Tongue (tissue), 2 donors: Measurements from ENCODE around the gene HNMT. TPM values are rescaled to one million over a fixed set of nuclear protein-coding genes. Genes with fewer than 3 reads are reported as not detected.
"Not testable (repeated sequence)": the region's sequence is repeated elsewhere in the genome, so short reads cannot be mapped to it uniquely, and the experiment has no call there.

Experiments
- DNase-seq: peaks from one replicate; pipeline ENCODE4 v3.0.0-alpha.2; 2015
- total RNA-seq: library from RNA; depleted of rRNA; stranded (reverse); fragments of >200 nt; gene quantifications from one replicate; pipeline ENCODE4 v1.2.3, GENCODE V29; 2014

Gene HNMT
- total RNA-seq, 1 donor from 2014 or later, result 17.3 TPM

DNA sequence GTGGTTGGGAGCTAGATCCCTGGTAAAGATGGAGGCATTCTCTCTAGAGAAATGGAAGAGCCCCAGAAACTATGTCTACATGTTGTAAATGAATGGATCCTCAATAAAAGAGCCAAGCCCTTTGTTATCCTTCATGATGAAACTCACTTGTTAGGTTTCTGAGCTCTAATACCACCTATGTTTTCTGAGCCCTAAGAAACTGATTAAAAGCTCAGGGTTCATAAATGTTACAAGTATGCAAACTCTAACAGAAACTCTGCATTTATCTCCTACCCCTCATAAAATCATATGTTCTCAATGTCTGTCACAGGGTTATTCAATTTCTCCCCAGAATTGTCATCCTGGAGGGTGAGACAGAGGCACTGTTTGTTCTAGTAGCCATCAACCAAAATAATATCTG is 18.0 kb upstream of the HNMT start:
- DNase-seq, result no peak

DNA sequence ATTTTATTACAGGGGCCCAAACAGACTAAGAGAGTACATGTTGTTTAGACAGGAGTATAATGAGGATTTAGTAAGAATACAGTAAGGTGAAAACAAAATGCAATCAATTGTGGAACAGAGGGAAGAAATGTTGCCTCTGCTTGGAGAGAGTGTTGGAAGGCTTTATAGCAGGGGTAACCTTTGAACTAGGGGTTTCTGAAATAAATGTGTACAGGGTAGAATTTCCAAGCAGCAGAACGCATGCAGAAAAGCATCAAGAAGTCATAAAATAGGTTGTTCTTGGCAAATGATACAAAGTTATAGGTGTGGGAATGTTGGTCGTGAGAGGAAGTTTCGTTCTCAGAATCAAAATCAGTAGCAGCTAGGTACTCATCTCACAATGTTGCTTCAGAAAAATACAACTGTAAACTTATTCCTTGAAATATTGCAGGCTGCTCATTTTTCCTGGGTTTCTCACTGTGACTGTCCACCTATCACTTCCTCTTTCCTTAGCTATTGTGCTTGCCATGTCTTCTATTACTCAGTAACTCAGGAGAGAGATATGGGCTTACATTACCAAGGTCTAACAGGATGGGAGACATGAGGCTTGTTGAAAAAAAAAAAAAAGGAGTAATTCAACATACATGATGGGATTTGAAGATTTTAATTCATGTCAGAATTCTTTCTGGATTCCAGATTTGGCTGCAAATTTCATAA is 17.1 kb upstream of the HNMT start:
- no peak for DNase-seq

DNA sequence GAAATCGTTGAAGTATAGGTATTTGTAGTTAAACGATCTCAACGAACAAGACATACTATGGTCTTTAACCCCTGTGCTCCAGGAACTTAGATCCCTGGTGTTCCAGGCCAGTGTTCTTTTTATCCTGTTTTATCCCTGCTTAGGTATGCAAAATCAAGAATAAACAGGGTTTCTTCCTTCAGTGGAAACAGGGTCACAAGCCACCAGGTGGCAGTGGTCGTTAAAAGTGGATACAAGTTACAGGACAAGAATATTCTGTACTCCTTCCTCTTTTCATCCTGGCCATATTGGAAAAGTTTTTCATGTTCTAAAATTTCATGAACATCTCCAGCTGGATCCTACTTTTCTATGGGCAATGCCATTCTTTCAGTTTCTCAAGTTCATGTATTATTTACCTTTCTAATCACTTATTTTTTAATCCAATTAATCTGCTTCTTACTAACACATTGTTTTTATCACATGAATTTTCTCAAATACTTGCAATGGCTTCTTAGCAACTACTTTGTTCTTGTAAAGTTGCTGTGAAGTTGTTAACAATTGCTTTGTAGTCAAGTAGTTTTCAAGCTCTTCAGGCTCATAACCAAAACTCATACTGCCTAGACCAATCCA is 16.4 kb upstream of the HNMT start:
- DNase-seq, result peak; percentile 74

DNA sequence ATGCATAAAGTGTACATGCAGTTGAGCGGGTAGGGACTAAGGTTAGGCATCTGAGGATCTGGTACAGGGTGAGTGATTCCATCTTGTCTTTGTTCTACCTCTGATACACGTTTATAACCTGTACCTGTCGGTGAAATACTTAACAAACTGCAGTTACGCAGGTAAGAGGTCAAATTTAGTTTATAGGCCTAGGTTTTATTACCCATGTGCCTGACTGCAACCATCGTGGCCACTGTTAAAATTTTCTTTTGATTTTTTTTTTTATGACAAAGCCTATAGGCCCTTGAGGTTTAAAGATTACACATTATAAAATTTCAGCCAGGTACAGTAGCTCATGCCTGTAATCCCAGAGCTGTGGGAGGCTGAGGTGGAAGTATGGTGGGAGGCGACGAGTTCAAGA is 15.4 kb upstream of the HNMT start:
- DNase-seq, result no peak

DNA sequence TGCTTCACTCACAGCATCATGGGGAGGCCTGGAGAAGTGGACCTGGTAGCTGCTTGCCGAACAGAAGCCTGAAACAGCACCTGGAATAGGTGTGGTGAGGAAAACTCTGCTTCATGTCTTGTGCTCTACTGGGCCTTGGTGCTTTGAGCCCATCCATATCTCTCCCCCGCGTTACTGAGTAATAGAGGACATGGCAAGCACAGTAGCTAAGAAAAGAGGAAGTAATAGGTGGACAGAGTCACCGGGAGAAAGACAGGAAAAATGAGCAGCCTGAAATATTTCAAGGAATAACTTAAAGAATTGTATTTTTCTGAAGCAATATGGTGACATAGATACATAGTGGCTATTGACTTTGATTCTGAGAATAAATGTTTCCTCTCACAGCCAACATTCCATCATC is 14.0 kb upstream of the HNMT start:
- no peak for DNase-seq

DNA sequence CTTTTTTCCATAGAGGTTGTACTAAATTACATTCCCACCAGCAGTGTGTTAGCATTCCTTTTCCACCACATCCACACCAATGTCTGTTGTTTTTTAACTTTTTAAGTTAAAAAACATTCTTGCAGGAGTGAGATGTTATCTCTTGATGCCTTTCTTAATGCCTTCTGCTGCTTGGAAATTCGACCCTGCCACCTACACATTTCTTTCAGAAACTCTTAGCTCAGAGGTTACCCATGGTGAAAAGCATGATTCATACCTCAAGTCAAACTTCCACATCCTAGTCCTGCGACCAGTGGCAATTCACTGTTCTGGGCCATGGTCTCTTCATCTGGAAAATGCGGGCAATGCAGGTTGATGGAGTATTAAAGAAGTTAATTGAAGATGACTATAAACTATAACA is 12.7 kb upstream of the HNMT start:
- no peak for DNase-seq

DNA sequence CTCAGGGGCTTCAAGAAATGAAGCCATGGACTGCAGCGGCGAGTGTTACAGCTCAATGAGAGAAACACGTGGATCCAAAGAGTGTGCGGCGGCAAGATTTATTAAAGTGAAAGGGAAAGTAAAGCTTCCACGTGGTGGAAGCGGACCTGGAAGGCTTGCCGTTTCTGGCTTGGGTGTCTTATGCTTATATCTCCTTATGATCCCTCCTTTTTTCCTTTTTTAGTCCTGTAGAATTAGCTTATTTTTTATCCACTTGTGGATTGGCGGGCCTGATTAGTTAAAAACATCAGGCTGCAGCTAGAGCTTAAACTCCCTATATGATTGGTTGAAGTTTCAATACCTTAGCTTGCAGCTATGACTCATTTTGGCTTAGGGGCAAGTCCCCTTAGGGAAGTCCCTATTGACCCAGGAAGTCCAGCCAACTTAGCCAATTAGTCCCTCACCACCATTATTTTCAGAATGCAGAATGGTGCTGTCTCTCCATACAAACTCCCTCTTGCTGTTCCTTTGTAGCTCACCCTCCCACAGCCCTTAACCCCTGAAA is 11.6 kb upstream of the HNMT start:
- peak; percentile 58 for DNase-seq

DNA sequence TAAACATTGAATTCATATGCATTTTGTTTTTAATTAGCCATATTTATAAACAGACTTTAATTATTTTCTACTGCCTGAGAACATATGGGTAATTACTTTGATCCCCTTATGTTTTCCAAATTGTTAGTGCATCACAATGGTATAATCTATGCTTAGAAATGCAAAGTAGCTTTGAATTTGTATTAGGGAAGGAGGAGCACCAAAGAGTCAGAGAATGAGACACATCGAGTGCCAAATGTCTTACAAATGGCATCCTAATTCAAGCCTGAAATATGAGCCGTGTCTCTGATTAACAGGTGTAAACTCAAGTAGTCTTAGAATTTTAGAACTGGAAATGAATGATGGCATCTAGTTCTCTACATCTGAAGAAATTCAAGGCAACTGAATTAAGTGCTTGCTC is 8.7 kb upstream of the HNMT start:
- DNase-seq, result no peak

DNA sequence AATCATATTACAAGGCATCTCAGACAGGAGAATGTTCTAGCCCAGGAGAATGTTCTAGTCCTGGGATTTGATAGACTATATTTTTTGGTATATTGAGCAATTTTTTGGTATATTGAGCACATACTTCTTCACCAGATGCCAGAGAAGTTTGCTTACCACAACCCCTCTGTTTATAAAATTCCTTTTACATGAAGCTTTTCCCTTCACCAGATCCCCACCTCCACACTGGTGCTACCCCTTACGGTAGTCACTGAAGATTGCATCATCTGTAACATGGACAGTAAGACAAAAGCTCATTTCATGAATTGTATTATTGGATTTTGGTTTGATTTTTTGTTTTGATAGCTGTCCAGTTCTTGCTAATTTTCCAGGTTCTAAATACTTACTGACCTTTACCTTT is 7.2 kb upstream of the HNMT start:
- no peak for DNase-seq

DNA sequence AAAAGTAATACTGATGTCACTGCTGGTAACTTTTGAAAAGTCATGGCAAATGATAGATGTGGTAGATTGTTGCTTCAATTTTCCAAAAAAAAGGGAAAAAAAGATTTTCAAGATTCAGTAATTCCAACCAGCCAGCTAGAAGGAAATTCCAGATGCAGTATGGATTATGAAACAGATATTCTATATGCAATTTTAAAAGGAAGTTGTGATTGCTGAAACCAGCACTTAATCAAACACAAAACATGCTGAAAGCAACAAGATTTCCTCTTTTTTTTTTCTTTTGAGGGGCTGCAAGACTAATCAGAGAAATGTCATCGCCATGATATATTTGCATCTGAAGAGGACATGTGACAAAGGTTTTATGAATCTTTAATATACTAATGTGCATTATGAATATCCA is 5.1 kb upstream of the HNMT start:
- DNase-seq, result no peak

DNA sequence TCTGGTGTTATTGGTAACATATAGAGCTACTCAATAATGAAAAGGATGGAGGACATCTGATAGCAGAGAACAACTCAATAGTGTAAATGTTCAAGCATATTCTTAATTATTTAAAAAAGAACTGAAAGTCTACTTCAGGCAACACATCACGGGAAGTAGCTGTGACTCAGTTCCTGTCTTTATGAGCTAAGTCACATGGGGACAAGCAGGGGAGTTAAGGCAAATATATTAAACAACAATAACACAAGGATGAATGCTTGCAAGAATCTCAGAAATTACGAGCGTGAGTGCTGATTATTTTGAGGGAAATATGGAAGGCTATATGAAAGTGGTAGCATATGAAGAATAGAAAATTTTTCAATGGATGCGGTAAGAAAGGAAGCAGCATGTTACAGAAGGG is 4.0 kb upstream of the HNMT start:
- no peak for DNase-seq

DNA sequence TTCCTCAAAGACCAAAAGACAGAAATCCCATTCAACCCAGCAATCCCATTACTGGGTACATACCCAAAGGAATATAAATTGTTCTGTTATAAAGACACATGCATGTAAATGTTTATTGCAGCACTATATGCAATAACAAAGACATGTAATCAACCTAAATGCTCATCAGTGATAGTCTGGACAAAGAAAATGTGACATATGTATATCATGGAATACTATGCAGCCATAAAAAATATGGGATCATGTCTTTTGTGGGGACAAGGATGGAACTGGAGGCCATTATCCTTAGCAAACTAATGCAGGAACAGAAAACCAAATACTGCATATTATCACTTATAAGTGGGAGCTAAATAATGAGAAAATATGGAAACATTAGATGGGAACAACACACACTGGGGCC is 2.7 kb upstream of the HNMT start:
- DNase-seq, result no peak

DNA sequence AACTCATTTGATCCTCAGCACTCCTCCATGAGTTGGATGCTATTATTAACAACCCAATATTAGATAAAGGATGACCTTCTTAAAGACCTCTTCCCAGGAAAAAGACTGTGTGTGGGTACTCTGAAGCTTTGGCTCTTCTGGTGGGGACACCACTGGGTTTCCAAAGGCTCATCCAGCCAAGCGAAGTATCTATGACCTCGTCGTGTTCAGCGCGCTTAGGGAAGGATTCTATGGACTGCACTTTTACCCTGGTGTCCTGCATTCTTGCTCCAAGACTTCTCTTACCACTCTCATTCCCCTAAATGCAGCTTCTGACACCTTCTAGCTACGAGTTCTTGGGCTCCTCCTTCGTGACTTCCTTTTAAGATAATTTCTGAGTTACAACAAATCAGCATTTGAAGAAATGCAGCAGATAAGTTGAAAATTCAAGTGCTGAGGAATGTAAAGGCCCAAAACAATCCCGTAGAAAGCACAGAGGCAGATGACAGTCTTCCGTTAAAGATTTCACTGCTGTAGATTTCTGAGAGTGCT is 673 bp upstream of the HNMT start:
- DNase-seq, result no peak

DNA sequence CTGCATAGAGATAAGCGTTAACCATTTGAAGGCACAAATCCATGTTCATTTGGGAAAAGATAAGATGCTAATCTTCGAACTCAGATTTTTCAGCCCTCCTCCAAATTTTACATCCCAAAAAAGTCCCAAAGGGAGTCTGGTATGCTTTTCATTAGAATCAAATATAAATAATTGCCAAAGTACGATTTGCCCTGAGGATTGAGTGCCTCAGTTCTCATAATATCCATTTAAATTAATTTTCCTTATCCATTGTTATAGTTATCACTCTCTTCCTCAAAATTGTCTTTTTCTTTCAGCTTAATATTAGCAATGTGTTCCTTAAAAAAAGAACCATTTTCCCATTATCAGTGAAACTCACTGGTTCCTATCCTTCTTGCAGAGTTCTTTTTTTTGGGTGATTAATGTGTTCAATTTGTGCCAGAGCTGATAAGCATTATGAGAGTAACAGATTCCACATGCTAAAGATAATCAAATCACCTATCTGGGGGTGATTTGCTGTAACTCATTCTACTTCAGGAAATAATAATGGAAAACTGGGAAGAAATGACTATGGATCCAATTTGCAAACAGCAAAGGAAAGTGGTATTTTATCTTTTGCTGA is 686 bp downstream of the HNMT start:
- DNase-seq, result no peak

DNA sequence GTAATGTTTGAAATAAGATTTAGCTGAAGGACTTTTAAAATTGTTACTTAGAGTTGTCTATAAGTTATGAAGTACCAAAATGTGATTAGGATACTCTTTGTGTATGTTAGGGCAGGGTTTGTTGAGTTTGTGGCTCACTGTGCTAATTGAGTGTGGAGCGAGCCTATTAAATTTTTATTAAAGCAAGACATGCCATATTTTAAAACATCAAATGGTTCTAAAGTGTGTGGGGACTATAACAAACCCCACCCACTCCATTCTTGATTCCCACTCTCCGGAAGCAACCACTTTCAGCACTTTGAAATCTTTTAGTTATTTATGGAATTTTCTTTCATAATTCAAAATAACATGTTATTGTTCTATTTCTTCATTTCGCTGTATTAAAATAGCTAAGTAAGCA is 1.8 kb downstream of the HNMT start:
- DNase-seq, result no peak

DNA sequence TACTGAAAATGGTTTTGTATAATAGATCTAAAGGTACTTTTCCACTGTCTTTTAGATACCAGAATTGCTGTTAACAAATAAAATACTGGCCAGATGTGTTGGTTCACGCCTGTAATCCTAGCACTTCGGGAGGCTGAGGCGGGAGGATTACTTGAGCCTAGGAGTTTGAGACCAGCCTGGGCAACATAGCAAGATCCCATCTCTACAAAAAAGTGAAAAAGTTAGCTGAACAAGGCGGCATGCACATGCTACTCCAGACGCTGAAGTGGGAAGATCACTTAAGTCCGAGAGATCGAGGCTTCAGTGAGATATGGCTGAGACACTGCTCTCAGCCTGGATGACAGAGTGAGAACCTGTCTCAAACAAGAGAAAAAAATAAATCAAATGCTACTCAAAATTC is 2.8 kb downstream of the HNMT start:
- DNase-seq, result no peak

DNA sequence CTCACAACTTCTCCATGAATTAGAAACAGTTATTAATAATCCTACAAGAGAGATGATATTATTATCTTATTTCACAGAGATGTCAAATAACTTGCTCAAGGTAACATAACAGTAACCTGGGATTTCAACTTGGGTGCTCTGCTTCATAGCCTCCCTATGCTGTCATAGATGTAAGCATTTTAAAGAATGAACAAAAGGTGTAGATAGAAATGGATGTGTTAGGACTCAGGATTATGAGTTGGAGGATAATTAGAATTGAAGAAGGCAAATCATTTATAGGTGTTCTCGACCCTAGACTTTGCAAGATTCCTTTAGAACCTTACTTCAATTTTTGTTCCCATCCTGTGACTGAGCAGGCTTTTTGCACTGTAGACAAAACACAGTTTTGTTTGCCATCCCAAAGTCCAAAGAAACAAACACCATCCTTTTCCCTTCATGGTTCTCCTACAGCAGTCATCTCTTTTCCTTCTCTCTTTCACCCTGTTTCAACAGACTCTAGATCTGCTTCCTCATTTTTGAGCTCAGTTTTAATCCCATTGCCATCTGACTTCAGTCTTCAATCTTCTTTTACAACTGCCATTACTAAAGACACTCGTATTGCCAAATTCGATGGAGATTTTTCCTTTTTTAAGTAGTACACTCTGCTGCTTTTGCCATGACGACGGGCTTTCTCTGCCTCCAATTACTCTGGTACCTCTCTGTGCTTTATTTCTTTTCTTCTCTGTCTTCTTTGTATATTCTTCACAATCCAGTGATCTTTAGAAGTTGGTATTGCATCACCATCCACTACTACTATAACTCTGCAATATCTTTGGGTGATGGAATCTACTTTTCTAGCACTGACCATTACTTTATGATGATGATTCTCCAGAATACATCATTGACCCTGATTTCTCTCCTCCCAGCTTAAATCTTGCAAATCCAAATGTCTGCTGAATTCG is 4.5 kb downstream of the HNMT start:
- no peak for DNase-seq

DNA sequence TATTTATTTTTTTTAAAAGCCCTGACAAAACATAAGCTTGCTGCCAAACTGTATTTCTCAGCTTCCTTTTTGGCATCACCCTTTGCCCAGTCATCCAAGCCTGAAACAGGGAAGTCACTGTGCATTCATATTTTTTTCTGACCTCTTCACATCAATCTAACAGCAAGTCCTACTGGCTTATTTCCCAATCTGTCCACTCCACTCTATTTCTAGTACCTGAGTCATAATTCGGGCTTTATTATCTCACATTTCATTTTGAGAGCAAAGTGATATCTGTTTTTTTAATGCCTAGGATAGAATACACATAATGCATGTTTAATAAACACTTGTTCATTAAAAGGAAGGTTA is 5.1 kb downstream of the HNMT start:
- DNase-seq, result peak; percentile 45

DNA sequence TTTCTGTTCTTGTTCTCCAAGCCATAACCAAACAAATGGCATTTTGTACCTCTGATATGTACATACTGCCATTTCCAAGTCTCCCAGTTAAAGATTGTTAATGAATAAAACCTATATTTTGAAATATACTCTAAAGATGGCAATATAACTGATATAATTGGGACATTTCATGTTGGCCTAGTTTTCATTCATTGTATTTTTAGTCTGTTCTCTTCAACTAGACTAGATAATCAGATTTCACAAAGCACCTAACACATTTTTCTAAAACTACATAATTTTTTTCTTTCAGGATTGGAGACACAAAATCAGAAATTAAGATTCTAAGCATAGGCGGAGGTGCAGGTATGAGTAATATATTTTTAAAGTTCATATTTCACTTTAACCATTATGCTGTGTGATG is 5.6 kb downstream of the HNMT start:
- DNase-seq, result no peak

DNA sequence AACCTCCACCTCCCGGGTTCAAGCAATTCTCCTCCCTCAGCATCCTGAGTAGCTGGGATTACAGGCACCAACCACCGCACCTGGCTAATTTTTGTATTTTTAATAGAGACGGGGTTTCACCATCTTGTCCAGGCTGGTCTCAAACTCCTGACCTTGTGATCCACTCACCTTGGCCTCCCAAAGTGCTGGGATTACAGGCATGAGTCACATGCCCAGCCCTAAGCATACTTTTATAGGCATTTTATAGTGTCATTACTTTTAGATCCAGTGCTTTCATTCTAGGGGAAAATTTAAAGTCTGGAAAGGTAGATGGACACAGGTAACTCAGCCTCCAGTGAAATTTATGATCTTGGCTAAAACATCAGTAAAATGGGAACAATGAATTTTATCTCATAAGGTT is 7.0 kb downstream of the HNMT start:
- not testable (repeated sequence) for DNase-seq

DNA sequence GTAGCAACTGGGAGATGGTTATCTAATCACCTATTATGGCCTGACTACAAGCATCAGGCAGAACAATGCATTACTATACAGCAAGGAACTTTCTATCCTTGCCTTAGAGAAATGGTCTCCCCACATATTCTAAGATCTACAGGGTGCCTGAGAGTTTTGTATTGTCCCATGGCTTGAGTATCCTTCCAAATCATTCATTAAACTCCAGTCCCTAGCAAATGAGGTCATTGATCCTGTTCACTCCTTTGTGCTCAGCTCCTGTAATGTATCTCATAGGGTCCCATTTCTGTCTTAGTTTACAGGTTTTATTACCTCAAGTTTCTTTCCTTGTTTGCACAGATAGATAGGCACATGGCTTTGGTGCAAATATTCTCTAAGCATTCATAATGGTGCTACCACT is 9.0 kb downstream of the HNMT start:
- DNase-seq, result no peak
